Dermis microvascular lymphatic vessel endothelial cell (primary cell): ENCODE data around the gene LRP1B. TPM values are rescaled to one million over a fixed set of nuclear protein-coding genes. Genes with fewer than 3 reads are reported as not detected.
"Not testable (repeated sequence)": the region's sequence is repeated elsewhere in the genome, so short reads cannot be mapped to it uniquely, and the experiment has no call there.

Experiments used
- DNase-seq, 2 donors: peaks; one replicate each; pipeline versions ENCODE4 v3.0.0 to v3.0.0-alpha.2; 2010; ENCODE audit warnings: low read depth in 2 of 2
- total RNA-seq: library from RNA; depleted of rRNA; stranded (reverse); fragments of >200 nt; gene quantifications from 2 replicates; pipeline ENCODE4 v1.2.1, GENCODE V29; 2014

The LRP1B gene
- total RNA-seq, 1 donor from 2014 or later = 0.13 TPM

DNA sequence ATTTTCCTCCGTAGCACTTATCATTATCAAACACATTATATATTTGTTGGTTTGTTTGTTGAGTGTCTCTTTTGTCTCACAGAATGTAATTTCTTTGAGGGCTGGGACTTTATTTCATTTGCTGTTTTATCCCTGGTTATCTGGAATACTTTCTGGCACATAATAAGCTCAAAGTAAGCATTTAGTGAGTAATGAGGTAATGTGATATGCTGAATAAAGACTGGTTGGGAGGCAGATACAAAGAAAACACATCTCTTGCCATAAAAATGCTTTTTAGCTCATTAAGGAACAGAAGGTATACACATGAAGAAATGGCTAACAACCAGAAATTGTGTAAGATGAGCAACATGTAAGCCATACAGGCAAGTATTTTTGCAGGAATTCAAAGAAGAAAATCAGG is 1411.8 kb downstream of the LRP1B start:
- DNase-seq = no peak

DNA sequence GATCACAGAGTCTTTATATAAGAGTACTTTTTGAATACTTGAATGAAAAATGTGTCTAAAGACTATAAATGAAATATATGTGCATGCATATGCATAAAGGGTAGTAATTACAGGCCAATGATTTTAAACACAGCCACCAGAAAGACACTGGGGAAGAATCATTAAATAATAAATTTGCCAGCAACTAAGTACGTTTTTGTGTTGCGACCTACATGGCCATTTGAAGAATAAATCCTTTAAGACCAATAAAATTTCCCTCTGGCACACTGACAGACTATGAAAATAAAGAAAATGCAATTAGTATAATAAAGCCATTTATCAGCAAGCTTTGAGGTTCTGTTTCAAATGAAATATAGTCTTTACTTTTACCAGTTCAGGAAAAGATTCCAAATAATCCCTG is 1413.3 kb downstream of the LRP1B start:
- DNase-seq = no peak

DNA sequence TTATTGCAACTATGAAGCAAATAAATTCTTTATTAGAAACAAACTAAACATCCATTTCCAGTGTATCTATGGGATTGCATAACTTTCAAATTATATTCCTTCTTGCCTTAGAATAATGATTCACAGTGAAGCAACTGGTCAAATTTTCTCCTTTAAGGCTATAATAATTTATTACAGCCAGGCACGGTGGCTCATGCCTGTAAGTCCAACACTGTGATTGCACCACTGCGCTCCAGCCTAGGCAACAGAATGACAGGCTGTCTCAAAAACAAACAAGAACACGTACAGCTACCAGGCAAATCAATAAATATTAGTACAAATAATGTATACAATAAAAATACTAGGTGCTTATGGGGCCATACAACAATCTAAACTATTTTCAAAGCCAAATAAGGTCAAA is 1416.2 kb downstream of the LRP1B start:
- no peak for DNase-seq

DNA sequence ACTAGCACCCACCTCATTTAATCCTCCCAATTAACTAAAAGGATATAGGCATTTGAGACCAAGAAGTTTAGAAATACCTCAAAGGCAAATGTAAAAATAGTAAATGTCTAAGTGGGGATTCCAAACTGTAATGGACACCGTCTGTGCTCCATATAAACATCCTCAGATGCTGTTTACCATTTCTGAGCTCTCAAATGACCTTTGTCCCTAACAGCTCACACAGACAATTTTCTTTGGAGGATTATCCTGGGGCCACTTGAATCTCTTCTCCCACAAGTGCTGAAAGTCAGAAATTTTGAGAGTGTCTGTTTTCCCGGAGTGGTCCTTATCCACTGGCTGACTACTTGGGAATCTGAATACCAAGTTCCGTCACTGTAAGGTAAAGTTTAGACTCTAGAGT is 1418.9 kb downstream of the LRP1B start:
- DNase-seq = no peak

GRCh38 chr2:140701726-140702125 is 1429.1 kb downstream of the LRP1B start:
- no peak for DNase-seq

DNA sequence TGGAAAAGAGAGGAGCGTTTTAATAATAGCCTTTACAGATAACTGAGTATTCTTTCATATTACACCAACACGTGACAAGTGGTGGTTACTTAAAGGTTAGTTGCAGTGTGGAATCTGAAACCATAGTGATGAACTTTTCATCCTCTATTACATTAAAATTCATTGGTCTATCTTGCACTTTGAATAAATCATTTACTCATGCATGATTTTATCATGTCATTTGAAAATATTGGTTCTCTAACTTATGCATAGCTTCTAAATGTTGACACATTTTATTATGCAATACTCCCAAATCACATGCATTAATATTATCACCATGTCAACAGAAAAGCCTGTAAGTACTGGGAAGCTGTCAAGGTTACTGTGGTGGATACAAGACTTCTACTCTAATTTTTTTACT is 1432.2 kb downstream of the LRP1B start:
- DNase-seq = no peak

GRCh38 chr2:140696449-140696848 is 1434.4 kb downstream of the LRP1B start:
- no peak for DNase-seq

DNA sequence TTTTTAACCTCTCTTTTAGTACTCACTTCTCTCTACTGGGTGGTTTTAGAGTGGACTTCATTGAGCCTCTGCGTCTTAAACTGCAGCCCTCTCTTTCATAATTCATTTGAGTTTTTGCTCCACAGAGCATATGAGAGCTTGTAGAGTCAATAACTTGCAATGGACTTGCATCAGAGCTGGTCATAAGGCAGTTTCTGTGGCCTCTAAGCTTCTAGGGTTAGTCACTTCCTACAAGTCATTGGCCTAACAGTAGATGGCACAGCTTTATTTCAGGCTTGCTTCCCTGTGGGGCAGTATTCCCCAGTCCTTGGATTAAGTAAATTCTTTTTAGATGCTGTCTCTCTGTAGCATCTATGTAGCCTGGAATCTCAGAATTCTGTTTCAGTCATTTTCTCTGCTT is 1435.7 kb downstream of the LRP1B start:
- DNase-seq = no peak

DNA sequence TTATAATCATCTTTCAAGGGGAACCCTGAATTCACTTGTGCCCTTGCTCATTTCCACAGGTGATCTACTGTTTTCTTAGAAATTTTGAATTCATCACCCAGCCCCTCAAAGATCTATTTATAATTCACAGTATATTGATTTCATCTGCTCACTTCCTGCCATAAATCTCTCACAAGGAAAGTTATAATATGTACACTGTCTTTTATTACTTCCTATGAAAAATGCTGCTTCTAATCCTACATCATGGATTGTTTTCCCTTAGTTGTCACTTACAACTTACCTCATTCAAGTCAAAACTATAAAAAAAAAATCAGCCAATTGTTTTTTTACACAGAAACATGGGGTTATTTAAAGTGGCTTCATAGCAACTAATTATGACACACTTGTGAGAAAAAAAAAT is 1443.0 kb downstream of the LRP1B start:
- DNase-seq = no peak

DNA sequence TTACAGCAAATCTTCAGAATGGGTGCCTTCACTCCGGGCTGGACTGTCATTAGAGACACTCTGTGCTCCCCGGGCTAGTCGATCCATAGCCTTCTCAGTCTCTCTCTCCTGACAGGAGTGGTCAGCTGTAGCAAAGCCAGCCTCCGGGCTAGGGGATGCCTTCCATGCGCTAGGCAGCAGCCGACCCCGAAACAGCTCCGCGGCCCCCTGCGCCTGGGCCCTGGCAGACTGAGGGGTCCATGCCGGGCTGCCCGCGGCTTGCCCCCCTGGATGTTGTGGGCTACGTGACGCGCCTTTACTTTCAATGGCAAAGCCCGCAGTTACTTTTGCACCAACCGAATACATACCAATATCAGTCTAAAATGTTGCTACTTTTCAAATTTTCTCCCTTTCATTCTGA is 1447.2 kb downstream of the LRP1B start:
- no peak for DNase-seq

- DNase-seq = no peak
Measured at GRCh38 chr2:140680862-140681261, 1450.0 kb downstream of the LRP1B start.

- no peak for DNase-seq
Measured at GRCh38 chr2:140679752-140680151, 1451.1 kb downstream of the LRP1B start.

DNA sequence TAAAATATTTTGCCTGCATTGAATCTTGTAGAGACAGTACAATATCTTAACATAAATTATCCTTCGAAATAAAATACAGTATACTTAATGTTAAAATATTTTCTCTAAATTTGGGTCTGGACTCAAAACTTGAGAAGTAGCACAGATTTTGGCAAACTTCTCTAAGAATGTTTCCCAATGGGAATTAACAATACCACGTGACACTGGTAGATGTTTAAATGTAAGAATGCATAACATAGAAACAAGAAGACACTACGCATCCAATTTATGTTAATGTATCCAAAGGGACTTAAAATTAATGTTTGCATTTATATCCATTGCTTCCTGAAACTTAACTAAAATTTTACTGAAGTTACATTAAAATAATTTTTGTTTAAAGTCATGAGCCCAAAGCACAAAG is 1460.9 kb downstream of the LRP1B start:
- no peak for DNase-seq

DNA sequence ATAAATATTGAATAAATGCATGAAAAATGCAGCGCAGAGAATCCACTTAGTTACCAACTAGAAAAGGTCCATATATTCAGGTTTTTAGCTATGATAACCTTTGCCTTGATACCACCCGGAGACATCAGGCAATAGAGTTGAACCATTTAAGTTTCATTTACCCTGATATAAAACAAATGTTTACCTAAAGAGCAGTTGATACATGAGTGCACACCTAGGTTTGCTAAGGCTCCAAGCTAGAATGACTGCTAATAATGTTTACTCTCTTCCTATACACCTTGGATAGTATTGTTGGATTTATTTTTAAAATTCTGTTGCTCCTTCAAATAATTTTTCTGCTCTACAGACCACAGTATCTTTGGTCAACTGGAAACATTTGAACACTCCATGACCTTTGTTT is 1463.6 kb downstream of the LRP1B start:
- DNase-seq = no peak

DNA sequence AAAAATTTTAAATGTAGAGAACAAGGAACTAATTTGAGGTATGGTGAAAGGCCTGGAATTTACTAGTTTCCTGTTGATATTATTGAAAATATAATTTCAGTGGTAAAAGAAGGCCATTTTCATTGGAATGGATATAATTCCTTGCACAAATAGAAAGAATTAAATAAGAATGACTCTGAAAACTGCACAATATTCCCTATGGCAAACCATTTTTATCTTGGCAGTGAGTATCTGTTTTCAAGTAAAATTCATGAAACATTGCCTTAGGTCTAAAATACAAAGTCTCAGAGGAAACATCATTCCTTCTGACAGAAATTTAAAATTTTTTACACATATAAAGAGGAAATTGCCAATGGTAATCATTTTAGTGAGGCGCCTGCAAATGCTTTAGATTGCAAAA is 1468.3 kb downstream of the LRP1B start:
- DNase-seq = no peak

DNA sequence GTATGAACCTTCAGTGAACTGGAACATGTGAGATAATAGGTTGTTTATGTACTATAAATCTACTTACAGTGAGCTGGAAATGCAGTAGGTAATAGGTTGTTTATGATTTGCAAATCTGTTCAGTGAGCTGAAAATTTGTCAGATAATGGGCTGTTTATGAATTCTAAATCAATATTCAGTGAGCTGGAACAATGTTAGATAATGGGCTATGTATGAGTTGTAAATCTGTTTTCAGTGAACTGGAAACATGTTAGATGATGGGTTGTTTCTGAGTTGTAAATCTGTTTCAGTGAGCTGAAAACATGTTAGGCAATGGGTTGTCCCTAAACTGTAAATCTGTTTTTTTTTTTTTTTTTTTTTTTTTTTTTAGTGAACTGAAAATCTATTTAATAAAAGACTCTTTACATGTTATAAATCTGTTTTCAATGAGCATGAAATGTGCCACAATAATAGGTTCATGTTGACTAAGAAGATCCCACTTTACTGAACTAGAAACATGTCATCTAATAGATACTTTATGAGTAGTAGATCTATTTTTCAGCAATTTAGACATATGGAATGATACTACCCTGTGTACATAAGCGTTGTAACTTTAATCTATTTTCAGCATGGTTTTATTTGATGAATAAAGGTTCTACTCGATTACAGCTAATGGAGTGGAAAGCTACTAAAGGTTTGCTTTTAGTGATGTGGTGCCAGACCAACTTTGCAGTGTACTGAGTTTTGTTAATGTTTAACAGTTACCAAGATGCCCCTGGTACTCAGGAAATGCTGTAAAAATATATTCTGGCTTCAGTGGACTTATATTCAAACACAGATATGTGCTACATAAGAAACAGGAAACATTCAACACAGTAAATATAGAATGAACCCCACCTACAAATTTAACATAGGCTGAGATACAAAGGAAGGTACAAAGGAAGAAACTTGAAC is 1471.8 kb downstream of the LRP1B start:
- no peak for DNase-seq

DNA sequence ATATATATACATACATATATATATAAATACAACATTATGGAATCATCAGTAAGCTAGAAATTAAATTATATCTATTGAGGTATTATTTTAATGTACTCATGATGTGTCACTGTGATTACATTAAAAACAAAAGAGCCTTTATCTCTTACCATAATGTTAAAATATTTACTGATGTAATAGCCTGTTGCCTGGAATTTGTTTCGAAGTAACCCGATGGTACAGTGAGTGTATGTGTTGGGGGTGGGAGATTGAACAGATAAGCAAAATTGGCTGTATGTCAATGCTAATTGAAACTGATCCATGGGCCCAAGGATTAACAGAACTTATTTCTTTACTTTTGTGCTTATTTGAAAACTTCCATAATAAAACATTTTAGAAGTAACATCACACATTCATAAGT is 1473.2 kb downstream of the LRP1B start:
- no peak for DNase-seq

GRCh38 chr2:140654565-140654964 is 1476.3 kb downstream of the LRP1B start:
- no peak for DNase-seq

GRCh38 chr2:140650825-140651224 is 1480.0 kb downstream of the LRP1B start:
- DNase-seq = no peak

GRCh38 chr2:140650134-140650533 is 1480.7 kb downstream of the LRP1B start:
- not testable (repeated sequence) for DNase-seq

DNA sequence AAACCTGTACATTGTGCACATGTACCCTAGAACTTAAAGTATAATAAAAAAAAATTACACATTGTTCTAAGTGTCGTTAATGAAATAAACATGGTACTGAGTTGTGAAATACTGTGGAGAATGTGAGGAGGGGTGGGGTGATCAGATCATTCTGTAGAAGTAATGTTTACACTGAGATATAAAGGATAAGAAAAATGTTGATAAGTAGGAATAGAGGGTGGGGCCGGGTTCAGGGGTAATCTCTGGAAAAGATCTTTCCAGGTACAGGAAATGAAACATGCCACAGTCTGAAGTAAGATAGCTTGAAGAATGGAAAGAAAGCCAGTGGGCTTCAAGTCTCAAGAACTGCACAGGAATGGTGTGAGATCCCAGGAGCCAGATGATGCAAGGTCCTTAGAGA is 1482.4 kb downstream of the LRP1B start:
- DNase-seq = no peak

- DNase-seq = no peak
Measured at GRCh38 chr2:140643761-140644187, 1487.0 kb downstream of the LRP1B start.

DNA sequence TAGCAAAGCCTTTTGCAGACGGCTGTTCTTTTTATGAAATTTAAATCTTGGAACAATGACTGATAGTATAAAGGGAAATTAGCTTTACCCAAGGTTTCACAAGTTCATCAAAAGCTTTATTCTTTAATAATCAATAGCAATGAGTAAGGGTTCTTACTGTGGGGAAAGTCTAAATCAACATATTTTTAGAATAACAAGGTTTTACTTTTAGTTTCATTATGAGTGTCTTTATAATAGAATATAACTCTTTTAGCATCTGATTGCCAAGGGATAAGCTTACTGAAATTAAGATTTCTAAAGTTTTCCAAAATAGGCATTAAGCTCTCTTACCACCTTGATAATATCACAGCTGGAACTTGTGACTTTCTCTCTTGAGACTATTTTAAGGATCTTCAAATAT is 1489.7 kb downstream of the LRP1B start:
- DNase-seq = no peak

GRCh38 chr2:140639628-140640027 is 1491.2 kb downstream of the LRP1B start:
- DNase-seq = no peak
